Skeletal muscle cell (primary cell): ENCODE measurements around the gene FHOD3.
A peak's percentile ranks its signal among the peaks of the same experiment; 100 is the strongest.

Experiments
- DNase-seq: peaks from one replicate; pipeline ENCODE4 v3.0.0-alpha.2; 2010; ENCODE audit warnings: low read depth
- H3K4me3 ChIP-seq: 2 replicates; pipeline ENCODE4 v1.5.1; 2011; ENCODE audit warnings: low read depth, mild to moderate bottlenecking, control low read depth, low read length, moderate library complexity

Gene FHOD3

DNA sequence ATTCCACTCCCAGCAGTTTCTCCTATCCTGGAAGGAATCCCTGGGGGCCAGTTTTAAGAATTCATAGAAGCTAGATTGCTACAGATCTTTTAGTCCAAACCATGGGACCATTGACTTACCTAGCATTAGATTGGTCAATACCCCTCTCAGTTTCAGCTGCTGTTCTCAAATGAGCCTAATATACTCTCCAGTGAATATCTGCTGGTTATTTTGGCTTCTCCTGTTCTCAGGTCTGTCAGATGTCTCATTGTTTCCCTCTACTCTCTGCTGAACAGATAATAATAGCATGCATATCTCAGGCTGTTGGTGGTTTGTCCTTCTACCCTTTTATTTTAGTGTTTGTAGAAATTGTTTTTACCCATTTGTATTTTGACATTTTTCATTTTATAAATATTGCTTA, 99.5 kb downstream of the FHOD3 start:
- no peak for DNase-seq
- H3K4me3 ChIP-seq, result no peak overlapping the region

DNA sequence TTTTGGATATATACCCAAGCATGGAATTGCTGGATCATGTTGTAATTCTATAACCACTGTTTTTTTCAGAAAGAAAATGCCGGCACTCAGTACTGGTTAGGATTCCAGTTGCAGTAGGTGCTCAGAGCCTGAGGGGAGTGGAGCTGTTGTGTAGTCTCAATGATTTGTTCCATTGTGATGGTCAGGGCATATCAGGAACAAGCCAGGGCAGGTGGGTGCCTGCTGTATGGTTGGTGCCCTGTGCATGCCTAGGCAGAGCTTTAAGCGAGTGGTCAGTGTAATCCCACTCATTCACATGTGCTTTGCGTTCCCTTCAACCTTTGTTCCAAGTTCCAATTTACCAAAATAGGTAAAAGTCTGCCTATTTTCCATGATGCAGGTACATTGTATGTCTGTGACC, 100.9 kb downstream of the FHOD3 start:
- DNase-seq, result no peak
- no peak overlapping the region for H3K4me3 ChIP-seq

DNA sequence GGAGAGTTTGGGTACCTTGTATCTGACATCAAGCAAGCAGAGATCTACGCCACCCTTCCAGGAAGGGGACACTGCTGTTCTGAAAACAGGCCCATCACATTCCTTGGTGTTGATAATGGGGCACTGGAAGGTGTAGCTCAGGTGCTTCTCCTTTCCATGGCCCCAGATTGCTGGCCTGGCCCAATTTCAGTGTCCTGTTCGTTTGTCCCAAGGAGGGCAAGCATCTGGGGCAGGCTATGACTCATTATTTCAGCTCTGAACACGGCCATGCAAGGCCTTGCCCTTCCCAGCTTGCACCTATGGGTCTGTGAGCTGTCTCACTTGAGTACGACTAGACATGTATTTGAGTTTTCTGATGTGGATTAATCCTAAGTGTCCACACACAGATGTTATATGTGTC, 101.5 kb downstream of the FHOD3 start:
- no peak overlapping the region for H3K4me3 ChIP-seq
- DNase-seq, result no peak

DNA sequence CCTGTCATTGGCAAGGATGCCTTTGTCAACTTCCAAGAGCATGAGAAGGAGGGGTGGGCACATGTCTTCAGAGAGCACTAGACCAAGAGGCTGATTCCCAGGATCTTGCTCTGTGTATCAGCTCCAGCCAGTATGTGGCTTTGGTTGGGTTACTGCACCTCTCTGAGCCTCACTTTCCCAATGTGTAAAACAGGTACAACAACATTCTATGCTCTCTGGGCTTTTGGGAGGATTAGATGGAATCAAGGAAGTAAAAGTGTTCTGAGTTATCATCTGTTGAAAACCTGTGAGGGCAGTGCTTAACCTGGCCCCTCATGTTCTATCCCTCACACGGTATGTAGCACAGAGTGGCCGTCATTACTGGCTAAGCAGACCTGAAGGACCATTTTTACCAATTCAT, 103.9 kb downstream of the FHOD3 start:
- H3K4me3 ChIP-seq, result no peak overlapping the region
- no peak for DNase-seq

DNA sequence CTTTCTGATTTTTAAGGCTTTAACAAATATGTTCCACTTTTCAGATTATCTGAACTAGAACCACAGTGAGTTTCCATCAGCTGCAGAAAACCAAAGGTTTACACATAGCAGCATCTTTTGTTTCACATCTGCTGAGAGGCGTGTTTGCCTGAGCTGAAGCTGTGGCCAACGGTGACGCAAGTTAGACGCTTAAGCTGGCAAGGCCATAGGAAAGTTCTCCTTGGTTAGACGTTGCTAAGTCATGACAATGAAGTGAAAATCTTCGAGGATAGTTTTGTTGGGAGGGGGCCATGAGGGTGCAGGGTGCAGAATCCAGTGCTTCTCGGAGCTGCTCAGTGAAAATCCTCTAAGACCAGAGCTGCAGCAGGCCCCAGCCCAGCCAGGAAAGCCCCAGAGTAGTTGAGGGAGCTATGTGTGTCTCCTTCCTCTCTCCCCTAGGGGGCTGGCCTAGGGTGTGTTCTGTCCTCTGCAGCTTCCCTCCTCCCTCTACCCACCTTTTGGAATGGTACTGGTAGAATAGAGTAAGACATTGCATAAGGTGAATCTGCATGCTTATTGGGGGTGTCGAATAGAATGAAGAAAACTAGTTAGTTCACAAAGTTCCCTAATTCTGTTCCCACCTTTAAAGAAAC, 105.4 kb downstream of the FHOD3 start:
- DNase-seq, result peak; percentile 67
- no peak overlapping the region for H3K4me3 ChIP-seq

DNA sequence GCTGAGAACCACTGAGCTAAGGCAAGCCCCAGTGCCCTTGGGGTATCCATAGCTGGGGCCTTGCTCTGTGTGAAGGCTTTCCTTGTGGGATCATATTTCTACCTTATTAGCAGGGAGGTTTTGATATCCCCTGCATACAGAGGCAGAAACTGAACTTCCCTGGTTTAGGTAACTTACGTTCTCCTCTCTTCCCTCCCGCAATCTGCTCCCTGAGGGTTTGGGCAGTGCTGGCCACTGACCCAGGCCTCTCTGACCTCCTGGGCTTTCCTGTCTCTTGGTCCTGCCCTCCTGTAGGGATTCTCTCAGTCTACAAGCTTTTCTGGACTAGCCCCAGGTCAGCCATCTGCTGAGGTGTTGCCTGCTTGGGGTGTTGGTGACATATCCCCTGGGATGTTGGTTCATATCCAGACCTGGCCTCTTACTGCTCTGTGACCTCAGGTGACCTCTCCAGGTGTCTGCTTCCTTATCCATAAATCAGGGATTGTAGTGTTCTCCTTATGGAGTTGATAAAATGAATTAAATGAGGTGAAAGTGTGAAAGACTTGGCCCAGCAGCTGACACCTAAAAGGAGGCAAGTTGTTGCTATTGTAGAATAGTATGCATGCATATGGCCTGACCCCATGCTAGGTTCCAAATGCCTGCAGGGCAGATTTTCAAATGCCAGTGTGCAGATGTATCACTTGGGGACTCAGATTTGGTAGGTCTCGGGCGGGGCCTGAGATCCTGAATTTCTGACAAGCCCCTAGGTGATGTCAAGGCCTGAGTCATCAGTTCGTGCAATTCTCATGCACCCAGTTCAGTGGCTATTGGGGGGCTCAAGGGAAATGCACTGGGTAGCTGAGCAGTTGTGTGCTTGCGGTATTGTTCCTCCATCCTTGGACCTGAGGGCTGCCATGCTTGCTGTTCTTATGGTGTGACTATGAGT, 106.6 kb downstream of the FHOD3 start:
- H3K4me3 ChIP-seq, result no peak overlapping the region
- DNase-seq, result no peak

DNA sequence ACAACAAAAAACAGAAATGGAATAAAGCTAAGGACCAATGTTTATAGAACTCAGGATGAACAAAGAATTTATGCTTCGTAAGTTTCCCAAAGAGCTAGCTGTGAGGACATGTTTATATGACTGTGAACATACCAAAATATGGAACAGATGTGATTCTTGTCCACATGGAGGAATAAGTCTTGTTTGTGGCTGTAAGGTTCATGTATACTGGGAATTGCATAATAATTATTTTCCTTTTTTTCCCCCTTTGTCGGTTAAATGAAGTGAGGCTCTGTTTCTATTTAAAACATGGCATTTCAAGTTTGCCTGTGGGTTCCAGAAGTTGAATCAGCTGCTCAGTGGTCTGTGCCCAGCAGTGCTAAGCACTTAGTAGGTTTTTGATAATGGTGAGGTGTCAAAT, 108.1 kb downstream of the FHOD3 start:
- DNase-seq, result no peak
- no peak overlapping the region for H3K4me3 ChIP-seq

DNA sequence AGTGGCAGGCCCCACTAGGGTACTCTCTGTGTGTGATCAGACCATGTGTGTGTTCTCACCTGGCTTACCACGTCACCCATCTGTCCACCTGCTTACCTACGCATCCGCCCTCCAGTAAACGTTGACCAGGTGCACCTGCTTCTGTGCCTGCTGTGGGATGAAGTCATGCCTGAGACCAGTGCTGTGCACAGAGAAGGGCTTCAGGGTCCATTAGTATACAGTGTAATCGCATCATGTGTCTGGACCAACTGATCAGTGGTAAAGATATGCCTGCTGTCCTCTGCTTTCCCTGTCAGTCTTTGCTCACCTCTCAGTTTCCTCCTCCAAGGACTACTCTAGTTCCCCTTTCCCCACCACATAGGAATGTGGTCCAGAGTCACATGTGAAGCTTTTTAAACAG, 109.3 kb downstream of the FHOD3 start:
- DNase-seq, result no peak
- no peak overlapping the region for H3K4me3 ChIP-seq

DNA sequence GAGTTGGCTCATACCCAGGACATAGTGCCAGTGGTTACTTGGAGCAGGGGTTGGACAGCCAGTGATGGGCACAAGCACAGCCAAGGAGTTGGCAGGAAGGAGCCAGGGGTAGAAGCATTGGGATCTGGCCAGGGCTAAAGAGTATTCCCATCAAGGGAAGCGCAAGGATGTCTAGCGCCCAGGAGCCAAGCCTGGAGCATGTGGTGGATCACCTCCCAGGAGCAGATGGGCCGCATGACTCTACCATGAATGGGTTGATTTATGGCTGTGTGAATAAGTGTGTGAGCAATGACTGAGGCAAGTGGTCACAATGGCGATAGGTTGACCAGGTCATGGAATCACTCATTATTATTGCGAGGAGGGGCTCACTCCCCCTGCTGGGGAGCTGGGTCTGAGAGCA, 111.1 kb downstream of the FHOD3 start:
- H3K4me3 ChIP-seq, result no peak overlapping the region
- no peak for DNase-seq

DNA sequence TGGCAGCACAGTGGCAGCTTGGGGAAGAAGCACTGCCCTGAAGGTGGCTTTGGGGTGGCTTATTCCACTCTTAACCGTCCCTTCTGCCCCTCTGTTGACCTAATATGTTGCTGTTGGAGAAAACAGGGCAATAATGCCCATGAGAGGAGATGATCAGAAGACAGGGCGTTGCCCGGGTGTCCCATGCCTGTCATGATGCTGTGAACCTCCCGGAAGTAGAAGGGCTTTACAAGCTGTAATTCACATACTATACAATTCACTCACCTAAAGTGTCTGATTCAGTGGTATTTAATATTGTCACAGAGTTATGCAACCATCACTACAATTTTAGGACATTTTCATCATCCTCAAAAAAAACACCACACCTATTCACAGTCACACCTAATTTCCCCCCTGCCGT, 112.3 kb downstream of the FHOD3 start:
- no peak overlapping the region for H3K4me3 ChIP-seq
- DNase-seq, result no peak

DNA sequence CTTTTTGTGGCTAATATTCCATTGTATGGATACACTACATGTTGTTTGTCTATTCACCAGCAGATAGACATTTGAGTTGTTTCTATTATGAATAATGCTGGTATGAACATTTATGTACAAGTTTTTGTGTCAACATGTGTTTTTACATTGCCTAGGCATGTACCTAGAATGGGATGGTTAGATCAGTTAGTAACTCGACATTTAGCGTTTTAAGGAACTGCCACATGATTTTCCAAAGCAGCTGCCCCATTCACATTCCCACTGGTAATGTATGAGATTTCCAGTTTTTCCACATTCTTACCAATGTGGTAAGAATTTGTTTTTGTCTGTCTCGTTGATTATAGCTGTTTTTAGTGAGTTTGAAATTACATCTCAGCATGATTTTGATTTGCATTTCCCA, 112.8 kb downstream of the FHOD3 start:
- no peak overlapping the region for H3K4me3 ChIP-seq
- DNase-seq, result no peak

DNA sequence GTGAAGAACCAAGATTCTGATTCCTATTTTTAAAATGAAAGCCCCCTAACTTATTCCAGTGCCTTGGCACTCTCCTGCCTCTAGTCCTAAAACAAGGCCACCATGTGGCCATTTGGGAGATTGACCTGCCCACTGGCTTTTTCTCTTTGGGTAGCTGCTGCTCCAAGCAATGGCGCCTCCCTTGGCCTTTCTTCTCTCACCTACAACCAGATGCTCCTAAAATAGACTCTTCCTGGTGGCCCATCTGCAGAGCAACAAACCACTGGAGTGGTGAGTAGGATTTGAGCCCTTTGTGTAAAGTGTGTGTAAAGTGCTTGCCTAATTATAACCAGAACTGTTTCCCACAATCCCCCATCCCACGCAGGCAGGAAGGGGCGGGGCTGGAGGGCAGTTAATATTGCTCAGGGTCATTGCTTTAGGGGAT, 114.2 kb downstream of the FHOD3 start:
- no peak overlapping the region for H3K4me3 ChIP-seq
- no peak for DNase-seq

DNA sequence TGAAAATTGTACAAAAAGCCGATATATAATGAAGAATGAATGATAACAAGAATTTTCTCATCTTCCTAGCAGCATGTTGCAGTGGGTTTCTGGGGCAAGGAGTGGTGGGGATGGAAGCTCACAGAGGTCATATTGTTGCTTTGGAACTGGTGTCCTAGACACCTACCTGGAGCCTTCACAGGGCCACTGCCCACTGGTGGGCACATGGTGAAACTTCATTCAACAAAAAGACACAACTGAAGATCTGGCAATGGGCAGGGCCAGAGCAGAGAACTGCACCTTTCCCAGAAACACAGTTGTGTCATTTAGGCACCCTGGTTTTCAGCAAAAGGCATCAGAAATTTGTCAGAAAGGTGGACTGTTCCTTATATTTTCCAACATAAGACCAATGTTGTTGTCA, 115.3 kb downstream of the FHOD3 start:
- no peak for DNase-seq
- no peak overlapping the region for H3K4me3 ChIP-seq

DNA sequence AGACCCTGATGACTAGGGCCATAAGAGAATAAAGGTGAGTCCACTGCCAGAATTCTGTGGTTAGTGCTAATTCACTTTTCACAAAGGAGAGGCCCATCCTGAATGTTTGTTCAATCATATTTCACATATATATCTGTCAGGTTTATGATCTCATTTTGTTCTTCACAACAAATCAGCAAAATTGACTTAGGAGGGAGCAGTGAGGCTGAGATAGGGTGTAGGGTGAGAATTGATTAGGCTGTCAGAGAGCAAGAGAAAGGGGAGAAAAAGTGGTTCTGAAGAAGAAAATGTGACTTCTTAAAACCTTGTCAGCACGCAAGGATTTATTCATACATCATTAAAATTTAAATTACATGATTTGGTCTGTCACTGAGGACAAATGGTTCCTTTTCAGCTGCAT, 117.7 kb downstream of the FHOD3 start:
- DNase-seq, result no peak
- no peak overlapping the region for H3K4me3 ChIP-seq

DNA sequence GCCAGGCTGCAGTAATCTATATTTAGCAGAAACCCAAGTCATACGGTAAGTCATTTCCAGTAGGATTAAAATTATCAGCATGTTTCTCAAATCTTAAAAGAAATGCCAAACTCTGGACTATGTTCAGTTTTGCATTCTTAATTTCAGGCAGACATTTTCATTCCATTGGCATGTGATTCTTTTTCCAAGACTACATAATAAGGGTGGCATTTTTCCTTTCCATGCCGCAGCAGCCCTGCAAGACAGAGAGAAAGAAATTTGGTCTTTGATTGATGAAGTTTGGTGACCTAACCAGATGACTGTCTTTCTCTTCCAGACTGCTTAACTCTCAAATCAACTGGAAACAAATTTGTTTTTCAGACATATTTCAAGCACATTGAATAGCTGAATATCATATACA, 118.1 kb downstream of the FHOD3 start:
- no peak for DNase-seq
- H3K4me3 ChIP-seq, result no peak overlapping the region

DNA sequence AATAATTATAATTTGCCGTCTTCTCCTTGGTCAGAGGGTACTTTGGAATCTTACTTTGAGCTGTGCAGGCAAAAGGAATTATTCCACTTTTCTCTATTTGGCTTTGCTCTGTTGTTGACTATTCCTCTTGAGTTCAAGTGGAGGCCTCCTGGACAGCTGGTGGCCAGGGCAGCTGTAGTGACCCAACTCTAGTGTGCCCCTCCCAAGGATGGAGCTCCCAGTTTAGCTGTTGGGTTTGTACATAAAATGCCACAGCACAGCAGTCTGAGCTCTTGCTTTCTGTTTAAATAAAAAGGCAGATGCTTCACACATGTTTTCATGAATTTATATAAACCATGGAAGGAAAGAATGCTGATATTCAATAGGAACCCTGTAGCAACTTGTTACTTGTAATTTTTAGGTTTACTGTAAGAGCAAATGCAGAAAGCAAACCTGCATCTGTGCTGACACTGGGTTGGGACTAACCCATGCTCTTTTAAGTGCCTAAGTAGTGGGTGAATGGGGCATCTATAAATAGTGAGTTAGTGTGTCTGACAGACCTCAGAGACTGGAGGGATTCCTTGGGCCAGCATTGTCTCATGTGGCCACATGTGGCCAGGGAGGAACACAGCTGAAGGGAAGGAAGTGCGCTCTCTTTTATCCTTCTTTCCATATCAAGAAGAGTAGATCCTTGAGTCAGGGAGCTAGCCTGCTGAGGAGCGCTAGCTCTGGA, 121.8 kb downstream of the FHOD3 start:
- no peak for DNase-seq

DNA sequence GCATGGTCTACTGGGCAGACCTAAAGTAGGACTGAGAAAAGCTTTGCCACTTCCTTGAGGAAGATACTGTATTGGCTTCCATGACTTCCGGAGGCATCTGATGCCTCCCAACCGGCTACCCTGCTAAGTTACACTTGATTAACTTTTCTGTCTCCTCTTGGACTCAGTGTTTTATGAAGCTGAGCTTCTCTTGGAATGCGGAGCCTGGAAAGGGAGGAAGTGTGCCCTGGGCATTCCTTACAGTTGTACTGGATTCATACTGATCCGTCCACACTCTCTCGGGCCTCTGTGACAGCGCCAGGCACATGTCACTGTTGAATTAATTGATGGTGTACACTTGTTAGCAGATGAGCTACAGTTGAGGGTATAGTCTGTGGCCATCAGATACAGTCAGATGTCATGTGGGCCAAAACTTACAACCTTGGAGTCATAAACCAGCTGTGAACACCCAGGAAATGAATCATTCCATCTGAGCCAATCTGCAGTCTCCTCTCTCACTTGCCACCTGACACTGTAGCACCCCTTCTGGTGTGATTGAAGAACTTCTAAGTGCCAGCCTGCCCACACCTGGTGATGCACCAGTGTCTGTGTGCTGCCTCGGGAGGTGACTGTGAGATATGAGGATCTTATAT, 122.5 kb downstream of the FHOD3 start:
- H3K4me3 ChIP-seq, result no peak overlapping the region
- DNase-seq, result no peak

More for the DNA sequence above, 121.8 kb downstream of the FHOD3 start:
- no peak overlapping the region for H3K4me3 ChIP-seq

DNA sequence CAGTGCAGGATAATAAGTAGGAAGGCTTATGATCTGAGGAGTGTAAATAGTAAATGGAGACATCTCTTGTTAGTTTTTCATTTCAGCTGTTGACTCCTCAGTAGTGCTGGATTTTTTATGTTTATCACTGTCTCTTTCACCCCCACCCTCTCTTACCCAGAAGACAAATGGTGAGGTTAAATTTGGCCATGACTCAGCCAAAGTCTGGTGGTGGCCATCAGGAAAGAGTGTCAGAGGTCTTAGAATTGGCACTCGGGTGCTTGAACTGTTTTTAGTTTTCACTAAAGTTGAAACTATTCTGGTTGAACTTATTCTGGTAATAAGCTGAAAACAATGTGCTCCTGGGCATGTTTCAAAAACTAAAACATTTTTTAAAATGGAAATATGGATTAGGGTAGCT, 123.3 kb downstream of the FHOD3 start:
- DNase-seq, result no peak
- H3K4me3 ChIP-seq, result no peak overlapping the region

DNA sequence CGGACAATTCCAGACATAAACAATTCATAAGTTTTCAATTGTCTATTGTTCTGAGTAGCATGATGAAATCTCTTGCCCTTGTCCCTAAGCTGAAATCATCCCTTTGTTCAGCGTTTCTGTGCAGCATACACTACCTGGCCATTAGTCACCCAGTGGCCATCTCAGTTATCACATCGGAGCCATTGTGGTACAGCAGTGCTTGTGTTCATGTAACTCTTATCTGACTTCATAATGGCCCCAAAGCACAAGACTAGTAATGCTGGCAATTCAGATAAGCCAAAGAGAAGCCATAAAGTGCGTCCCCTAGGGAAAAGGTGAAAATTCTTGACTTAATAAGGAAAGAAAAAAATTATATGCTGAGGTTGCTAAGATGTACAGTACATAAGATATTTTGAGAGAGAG, 127.2 kb downstream of the FHOD3 start:
- H3K4me3 ChIP-seq, result no peak overlapping the region
- no peak for DNase-seq

DNA sequence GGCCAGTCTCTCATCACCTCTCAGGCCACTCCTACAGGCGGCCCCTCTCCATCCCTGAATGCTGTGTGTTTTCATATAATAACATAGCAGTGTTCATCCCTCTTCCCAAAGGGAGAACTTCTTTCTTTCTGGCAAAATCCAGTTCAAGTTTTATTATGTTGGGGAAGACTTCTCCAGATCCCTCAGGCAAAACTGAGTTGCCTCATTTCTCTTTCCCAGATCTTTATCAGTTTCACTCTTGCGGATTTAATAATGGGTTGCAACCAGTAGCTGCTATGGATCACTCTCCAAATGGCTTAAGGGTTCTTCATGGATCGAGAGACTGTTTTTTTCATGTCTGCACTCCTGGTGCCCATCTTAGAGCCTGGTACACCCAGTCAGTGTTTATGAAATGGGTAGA, 129.9 kb downstream of the FHOD3 start:
- H3K4me3 ChIP-seq, result no peak overlapping the region
- no peak for DNase-seq
